ENCODE results near the gene USP53.

USP53 gene

DNA sequence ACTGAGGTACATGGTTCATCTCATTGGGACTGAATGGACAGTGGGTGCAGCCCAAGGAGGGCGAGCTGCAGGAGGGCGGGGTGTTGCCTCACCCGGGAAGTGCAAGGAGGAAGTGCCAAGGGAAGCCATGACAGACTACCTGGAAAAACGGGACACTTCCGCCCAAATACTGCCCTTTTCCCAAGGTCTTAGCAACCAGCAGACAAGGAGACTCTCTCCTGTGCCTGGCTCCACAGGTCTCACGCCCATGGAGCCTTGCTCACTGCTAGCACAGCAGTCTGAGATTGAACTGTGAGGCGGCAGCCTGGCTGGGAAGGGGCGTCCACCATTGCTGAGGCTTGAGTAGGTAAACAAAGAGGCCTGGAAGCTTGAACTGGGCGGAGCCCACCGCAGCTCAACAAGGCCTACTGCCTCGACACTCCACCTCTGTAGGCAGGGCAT lies 14.7 kb upstream of the USP53 start:
- H3K4me3 ChIP-seq (ENCODE audit: low read depth, low read length) = no peak overlapping the region
- H3K9me3 ChIP-seq (ENCODE audit: control insufficient read depth, insufficient read depth, low read depth, low read length) = no peaks in the 10 kb centered on the region
- POLR2A ChIA-PET = no interaction called here
- H3K4me1 ChIP-seq (ENCODE audit: control insufficient read depth, insufficient read depth, low read length) = no peaks in the 10 kb centered on the region
- CTCF ChIA-PET = no interaction called here
- TF ChIP-seq MYNN (tag by site-specific recombination; IDR thresholded peaks at IDR 0.05; ENCODE audit: borderline replicate concordance) (no peak), ZNF16 (tag by site-specific recombination; IDR thresholded peaks at IDR 0.05; ENCODE audit: low read depth) (no peak), ZNF473 (tag by site-specific recombination; IDR thresholded peaks at IDR 0.05) (no peak), ZNF140 (tag by site-specific recombination; IDR thresholded peaks at IDR 0.05) (no peak), ZNF624 (tag by site-specific recombination; IDR thresholded peaks at IDR 0.05) (no peak), ZNF394 (tag by site-specific recombination; IDR thresholded peaks at IDR 0.05; ENCODE audit: borderline replicate concordance) (no peak), ZNF600 (tag by site-specific recombination; IDR thresholded peaks at IDR 0.05) (no peak), SP3 (tag by site-specific recombination; IDR thresholded peaks at IDR 0.05) (no peak), ZNF548 (tag by site-specific recombination; IDR thresholded peaks at IDR 0.05) (no peak)
- TF ChIP-seq, protein P1, sequence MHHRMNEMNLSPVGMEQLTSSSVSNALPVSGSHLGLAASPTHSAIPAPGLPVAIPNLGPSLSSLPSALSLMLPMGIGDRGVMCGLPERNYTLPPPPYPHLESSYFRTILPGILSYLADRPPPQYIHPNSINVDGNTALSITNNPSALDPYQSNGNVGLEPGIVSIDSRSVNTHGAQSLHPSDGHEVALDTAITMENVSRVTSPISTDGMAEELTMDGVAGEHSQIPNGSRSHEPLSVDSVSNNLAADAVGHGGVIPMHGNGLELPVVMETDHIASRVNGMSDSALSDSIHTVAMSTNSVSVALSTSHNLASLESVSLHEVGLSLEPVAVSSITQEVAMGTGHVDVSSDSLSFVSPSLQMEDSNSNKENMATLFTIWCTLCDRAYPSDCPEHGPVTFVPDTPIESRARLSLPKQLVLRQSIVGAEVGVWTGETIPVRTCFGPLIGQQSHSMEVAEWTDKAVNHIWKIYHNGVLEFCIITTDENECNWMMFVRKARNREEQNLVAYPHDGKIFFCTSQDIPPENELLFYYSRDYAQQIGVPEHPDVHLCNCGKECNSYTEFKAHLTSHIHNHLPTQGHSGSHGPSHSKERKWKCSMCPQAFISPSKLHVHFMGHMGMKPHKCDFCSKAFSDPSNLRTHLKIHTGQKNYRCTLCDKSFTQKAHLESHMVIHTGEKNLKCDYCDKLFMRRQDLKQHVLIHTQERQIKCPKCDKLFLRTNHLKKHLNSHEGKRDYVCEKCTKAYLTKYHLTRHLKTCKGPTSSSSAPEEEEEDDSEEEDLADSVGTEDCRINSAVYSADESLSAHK (tag by site-specific recombination; IDR thresholded peaks at IDR 0.05) = no peak
- TF ChIP-seq, protein P2, sequence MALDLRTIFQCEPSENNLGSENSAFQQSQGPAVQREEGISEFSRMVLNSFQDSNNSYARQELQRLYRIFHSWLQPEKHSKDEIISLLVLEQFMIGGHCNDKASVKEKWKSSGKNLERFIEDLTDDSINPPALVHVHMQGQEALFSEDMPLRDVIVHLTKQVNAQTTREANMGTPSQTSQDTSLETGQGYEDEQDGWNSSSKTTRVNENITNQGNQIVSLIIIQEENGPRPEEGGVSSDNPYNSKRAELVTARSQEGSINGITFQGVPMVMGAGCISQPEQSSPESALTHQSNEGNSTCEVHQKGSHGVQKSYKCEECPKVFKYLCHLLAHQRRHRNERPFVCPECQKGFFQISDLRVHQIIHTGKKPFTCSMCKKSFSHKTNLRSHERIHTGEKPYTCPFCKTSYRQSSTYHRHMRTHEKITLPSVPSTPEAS (tag by site-specific recombination; IDR thresholded peaks at IDR 0.05) = no peak
- TF ChIP-seq, protein P3, sequence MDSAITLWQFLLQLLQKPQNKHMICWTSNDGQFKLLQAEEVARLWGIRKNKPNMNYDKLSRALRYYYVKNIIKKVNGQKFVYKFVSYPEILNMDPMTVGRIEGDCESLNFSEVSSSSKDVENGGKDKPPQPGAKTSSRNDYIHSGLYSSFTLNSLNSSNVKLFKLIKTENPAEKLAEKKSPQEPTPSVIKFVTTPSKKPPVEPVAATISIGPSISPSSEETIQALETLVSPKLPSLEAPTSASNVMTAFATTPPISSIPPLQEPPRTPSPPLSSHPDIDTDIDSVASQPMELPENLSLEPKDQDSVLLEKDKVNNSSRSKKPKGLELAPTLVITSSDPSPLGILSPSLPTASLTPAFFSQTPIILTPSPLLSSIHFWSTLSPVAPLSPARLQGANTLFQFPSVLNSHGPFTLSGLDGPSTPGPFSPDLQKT (IDR thresholded peaks at IDR 0.05; ENCODE audit: borderline replicate concordance, low read depth, low read length) = no peak
- TF ChIP-seq, protein P4, sequence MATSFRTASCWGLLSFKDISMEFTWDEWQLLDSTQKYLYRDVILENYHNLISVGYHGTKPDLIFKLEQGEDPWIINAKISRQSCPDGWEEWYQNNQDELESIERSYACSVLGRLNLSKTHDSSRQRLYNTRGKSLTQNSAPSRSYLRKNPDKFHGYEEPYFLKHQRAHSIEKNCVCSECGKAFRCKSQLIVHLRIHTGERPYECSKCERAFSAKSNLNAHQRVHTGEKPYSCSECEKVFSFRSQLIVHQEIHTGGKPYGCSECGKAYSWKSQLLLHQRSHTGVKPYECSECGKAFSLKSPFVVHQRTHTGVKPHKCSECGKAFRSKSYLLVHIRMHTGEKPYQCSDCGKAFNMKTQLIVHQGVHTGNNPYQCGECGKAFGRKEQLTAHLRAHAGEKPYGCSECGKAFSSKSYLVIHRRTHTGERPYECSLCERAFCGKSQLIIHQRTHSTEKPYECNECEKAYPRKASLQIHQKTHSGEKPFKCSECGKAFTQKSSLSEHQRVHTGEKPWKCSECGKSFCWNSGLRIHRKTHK (tag by site-specific recombination; IDR thresholded peaks at IDR 0.05) = no peak
- no peak overlapping the region for H3K27ac ChIP-seq (ENCODE audit: extremely low read depth, low read depth, low read length)
- H3K36me3 ChIP-seq (ENCODE audit: control insufficient read depth in 2 of 2, insufficient read depth in 1 of 2, low read length in 2 of 2) = no peaks in the 10 kb centered on the region

DNA sequence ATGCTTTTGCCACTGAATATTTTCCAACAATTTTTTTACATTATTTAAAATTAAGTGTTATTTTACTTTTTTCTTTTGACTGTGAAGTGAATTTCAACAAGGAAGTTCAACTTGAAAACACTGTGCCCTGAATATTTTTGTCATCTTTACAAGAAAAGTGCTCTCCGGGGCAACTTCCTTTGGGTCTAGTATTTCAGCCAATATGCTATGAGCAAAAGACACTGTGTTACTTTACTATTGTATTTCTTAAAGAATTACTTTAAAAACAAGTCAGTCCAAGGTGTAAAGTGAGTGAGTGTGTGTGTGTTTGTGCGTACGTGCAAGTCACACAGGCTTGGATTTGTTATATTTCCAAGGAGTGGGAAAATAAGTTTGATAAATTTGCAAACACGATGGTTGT lies 7.6 kb upstream of the USP53 start:
- H3K4me3 ChIP-seq (ENCODE audit: low read depth, low read length) = no peak overlapping the region
- ChIA-PET CTCF (no interaction called here), POLR2A (interaction anchor here (0.6 kb wide), 1 partner anchor 872 kb away, joined by 3 read pairs; no protein-coding TSS in a partner anchor)
- no peaks in the 10 kb centered on the region for H3K9me3 ChIP-seq (ENCODE audit: control insufficient read depth, insufficient read depth, low read depth, low read length)
- H3K36me3 ChIP-seq (ENCODE audit: control insufficient read depth in 2 of 2, insufficient read depth in 1 of 2, low read length in 2 of 2) = no peaks in the 10 kb centered on the region
- no peak overlapping the region for H3K27ac ChIP-seq (ENCODE audit: extremely low read depth, low read depth, low read length)
- H3K4me1 ChIP-seq (ENCODE audit: control insufficient read depth, insufficient read depth, low read length) = no peaks in the 10 kb centered on the region
- TF ChIP-seq, protein P5, sequence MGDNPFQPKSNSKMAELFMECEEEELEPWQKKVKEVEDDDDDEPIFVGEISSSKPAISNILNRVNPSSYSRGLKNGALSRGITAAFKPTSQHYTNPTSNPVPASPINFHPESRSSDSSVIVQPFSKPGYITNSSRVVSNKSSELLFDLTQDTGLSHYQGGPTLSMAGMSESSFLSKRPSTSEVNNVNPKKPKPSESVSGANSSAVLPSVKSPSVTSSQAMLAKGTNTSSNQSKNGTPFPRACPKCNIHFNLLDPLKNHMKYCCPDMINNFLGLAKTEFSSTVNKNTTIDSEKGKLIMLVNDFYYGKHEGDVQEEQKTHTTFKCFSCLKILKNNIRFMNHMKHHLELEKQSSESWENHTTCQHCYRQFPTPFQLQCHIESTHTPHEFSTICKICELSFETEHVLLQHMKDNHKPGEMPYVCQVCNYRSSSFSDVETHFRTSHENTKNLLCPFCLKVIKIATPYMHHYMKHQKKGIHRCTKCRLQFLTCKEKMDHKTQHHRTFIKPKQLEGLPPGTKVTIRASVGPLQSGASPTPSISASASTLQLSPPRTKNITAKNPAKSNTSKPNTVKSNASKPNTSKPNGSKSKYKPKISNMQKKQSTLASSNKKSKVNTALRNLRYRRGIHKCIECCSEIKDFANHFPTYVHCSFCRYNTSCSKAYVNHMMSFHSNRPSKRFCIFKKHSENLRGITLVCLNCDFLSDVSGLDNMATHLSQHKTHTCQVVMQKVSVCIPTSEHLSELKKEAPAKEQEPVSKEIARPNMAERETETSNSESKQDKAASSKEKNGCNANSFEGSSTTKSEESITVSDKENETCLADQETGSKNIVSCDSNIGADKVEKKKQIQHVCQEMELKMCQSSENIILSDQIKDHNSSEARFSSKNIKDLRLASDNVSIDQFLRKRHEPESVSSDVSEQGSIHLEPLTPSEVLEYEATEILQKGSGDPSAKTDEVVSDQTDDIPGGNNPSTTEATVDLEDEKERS (tag by site-specific recombination; IDR thresholded peaks at IDR 0.05) = no peak
- TF ChIP-seq ZNF514 (tag by site-specific recombination; IDR thresholded peaks at IDR 0.05) (no peak), ZBTB20 (tag by site-specific recombination; IDR thresholded peaks at IDR 0.05) (no peak), TRIM28 (IDR thresholded peaks at IDR 0.05; ENCODE audit: borderline replicate concordance, low read length) (no peak), ZNF585B (tag by site-specific recombination; IDR thresholded peaks at IDR 0.05) (no peak), ZNF16 (tag by site-specific recombination; IDR thresholded peaks at IDR 0.05; ENCODE audit: low read depth) (no peak), YY2 (tag by site-specific recombination; IDR thresholded peaks at IDR 0.05) (no peak)
- TF ChIP-seq, protein P6, sequence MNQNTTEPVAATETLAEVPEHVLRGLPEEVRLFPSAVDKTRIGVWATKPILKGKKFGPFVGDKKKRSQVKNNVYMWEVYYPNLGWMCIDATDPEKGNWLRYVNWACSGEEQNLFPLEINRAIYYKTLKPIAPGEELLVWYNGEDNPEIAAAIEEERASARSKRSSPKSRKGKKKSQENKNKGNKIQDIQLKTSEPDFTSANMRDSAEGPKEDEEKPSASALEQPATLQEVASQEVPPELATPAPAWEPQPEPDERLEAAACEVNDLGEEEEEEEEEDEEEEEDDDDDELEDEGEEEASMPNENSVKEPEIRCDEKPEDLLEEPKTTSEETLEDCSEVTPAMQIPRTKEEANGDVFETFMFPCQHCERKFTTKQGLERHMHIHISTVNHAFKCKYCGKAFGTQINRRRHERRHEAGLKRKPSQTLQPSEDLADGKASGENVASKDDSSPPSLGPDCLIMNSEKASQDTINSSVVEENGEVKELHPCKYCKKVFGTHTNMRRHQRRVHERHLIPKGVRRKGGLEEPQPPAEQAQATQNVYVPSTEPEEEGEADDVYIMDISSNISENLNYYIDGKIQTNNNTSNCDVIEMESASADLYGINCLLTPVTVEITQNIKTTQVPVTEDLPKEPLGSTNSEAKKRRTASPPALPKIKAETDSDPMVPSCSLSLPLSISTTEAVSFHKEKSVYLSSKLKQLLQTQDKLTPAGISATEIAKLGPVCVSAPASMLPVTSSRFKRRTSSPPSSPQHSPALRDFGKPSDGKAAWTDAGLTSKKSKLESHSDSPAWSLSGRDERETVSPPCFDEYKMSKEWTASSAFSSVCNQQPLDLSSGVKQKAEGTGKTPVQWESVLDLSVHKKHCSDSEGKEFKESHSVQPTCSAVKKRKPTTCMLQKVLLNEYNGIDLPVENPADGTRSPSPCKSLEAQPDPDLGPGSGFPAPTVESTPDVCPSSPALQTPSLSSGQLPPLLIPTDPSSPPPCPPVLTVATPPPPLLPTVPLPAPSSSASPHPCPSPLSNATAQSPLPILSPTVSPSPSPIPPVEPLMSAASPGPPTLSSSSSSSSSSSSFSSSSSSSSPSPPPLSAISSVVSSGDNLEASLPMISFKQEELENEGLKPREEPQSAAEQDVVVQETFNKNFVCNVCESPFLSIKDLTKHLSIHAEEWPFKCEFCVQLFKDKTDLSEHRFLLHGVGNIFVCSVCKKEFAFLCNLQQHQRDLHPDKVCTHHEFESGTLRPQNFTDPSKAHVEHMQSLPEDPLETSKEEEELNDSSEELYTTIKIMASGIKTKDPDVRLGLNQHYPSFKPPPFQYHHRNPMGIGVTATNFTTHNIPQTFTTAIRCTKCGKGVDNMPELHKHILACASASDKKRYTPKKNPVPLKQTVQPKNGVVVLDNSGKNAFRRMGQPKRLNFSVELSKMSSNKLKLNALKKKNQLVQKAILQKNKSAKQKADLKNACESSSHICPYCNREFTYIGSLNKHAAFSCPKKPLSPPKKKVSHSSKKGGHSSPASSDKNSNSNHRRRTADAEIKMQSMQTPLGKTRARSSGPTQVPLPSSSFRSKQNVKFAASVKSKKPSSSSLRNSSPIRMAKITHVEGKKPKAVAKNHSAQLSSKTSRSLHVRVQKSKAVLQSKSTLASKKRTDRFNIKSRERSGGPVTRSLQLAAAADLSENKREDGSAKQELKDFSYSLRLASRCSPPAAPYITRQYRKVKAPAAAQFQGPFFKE (tag by site-specific recombination; IDR thresholded peaks at IDR 0.05; ENCODE audit: borderline replicate concordance) = no peak
